ENCODE measurements around the gene NTSR2. TPM values are rescaled to one million over a fixed set of nuclear protein-coding genes. Genes with fewer than 3 reads are reported as not detected.

Gene NTSR2
- total and polyA plus RNA-seq, 2 of the 8 experiments (the other 6 are each of a cell fraction or from before 2014, with no cell fraction given) = 0.05 TPM; not detected in 1

DNA sequence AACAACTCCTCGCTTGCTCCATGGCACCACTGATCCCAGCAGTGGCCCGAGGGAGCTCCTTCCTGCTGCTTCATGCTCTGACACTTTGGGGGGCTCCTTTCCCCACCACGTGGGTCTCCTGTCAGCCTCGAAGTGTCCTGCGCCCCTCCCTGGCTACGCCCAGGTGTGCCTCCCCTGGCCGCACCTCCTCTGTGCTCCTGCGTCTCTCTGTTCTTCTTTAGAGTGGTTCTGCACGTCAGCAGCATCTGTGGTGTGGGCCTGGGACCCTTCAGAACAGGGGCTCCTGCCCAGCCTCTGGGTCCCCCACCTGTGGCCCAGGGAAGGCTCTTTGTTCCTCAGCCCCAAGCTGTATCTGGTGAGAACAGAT, 26.7 kb upstream of the NTSR2 start:
- Histone ChIP-seq H4K91ac (replicated peaks; ENCODE audit: insufficient read length, low read length) (no peak overlapping the region), H3K4me2 (ENCODE audit: insufficient read depth in 1 of 2, low read depth in 2 of 2, low read length in 2 of 2) (no peak overlapping the region), H3K9me3 (ENCODE audit: insufficient read depth in 2 of 2, low read depth in 1 of 2, low read length in 1 of 2) (no peaks in the 10 kb centered on the region), H2AFZ (ENCODE audit: low read length) (no peak overlapping the region), H3K79me2 (ENCODE audit: control insufficient read depth in 1 of 2, insufficient read depth in 2 of 2, low read length in 2 of 2) (no peaks in the 10 kb centered on the region), H4K20me1 (replicated peaks in 1 of 2; ENCODE audit: control insufficient read depth in 1 of 2, insufficient read depth in 2 of 2, low read length in 2 of 2) (no peaks in the 10 kb centered on the region), H3K56ac (replicated peaks; ENCODE audit: insufficient read length, low read depth, low read length) (no peak overlapping the region), H3K14ac (ENCODE audit: insufficient read length) (no peak overlapping the region), H2BK120ac (replicated peaks; ENCODE audit: low read depth, low read length) (no peak overlapping the region), H2BK5ac (ENCODE audit: low read depth, low read length) (no peak overlapping the region), H4K5ac (ENCODE audit: insufficient read length, low read depth, low read length) (no peak overlapping the region), H2BK12ac (ENCODE audit: low read depth, low read length) (no peak overlapping the region), H3K4me3 (ENCODE audit: extremely low read depth in 1 of 4, insufficient read depth in 2 of 4, low read depth in 3 of 4, low read length in 4 of 4) (no peak overlapping the region), H3K27me3 (replicated peaks in 1 of 4; ENCODE audit: control insufficient read depth in 3 of 4, extremely low read depth in 1 of 4, insufficient read depth in 3 of 4, low read length in 3 of 4) (no peaks in the 10 kb centered on the region), H3K23ac (ENCODE audit: insufficient read length) (no peak overlapping the region), H3K36me3 (ENCODE audit: control insufficient read depth in 2 of 4, insufficient read depth in 4 of 4, low read length in 3 of 4) (no peaks in the 10 kb centered on the region), H3K79me1 (ENCODE audit: low read depth, low read length) (no peaks in the 10 kb centered on the region), H3K27ac (ENCODE audit: low read depth, low read length) (no peak overlapping the region), H3K9ac (replicated peaks in 1 of 4; ENCODE audit: extremely low read depth in 1 of 4, low read depth in 3 of 4, low read length in 3 of 4) (no peak overlapping the region), H2BK15ac (ENCODE audit: low read length) (no peak overlapping the region), H3K18ac (ENCODE audit: extremely low read depth, low read length) (no peak overlapping the region), H3K4me1 (replicated peaks in 1 of 4; ENCODE audit: control insufficient read depth in 3 of 4, insufficient read depth in 4 of 4, low read length in 3 of 4) (no peaks in the 10 kb centered on the region), H4K8ac (ENCODE audit: extremely low read depth, insufficient read depth, low read length) (no peak overlapping the region), H2BK20ac (ENCODE audit: low read length) (no peak overlapping the region), H3K4ac (replicated peaks; ENCODE audit: insufficient read length, low read depth, low read length) (no peak overlapping the region), H3K23me2 (ENCODE audit: low read depth, low read length) (no peaks in the 10 kb centered on the region), H2AK5ac (ENCODE audit: low read depth, low read length) (no peak overlapping the region)
- ChIA-PET CTCF (ENCODE audit: partially characterized antibody) (interaction anchor here (0.8 to 10.9 kb wide), 17 partner anchors 9 to 112 kb away, joined by 3 to 91 read pairs (median 4); no protein-coding TSS in a partner anchor), POLR2A (ENCODE audit: partially characterized antibody) (no interaction called here)
- FAIRE-seq (no peak), DNase-seq (ENCODE audit: low read depth in 1 of 2, low spot score in 2 of 2) (no peak)
- TF ChIP-seq CREB1 (IDR thresholded peaks at IDR 0.05) (no peak), RXRA (IDR thresholded peaks at IDR 0.05; ENCODE audit: insufficient read depth, low read depth, low read length) (no peak), TAF7 (optimal IDR thresholded peaks at IDR 0.05; ENCODE audit: borderline replicate concordance, low read depth, low read length) (no peak), KDM4A (IDR thresholded peaks at IDR 0.05; ENCODE audit: low read depth, low read length, severe bottlenecking) (no peak)
- WGBS, 2 experiments (ENCODE audit: extremely low coverage in 1 of 2, insufficient coverage in 1 of 2, insufficient read length in 1 of 2, insufficient replicate concordance in 2 of 2, low coverage in 1 of 2, low lambda C conversion rate in 2 of 2, missing lambda C conversion rate in 1 of 2) = 85% methylated on average over 9 of the region's 9 CpGs; no CpG with 5 or more reads in 1 of the 2 experiments
